GM19239 (cell line): ENCODE data around the gene PACRG.

Experiments
- DNase-seq: peaks from one replicate; pipeline ENCODE4 v3.0.0; 2011; ENCODE audit warnings: low spot score; ENCODE audit not compliant: insufficient read length
- FAIRE-seq: peaks from 2 replicates; lab custom pipeline; 2011; peaks lifted over from hg19 to GRCh38; lab: Jason Lieb, UNC

The PACRG gene

GRCh38 chr6:163048345-163048744 lies 320.6 kb downstream of the PACRG start:
- DNase-seq (no peak), FAIRE-seq (no peak)

GRCh38 chr6:163053667-163054344 lies 326.0 kb downstream of the PACRG start:
- FAIRE-seq: no peak

GRCh38 chr6:163054641-163055040 lies 326.9 kb downstream of the PACRG start:
- DNase-seq (no peak), FAIRE-seq (no peak)

More at GRCh38 chr6:163053667-163054344, 326.0 kb downstream of the PACRG start:
- no peak for DNase-seq

GRCh38 chr6:163057260-163057659 lies 329.5 kb downstream of the PACRG start:
- DNase-seq (no peak), FAIRE-seq (no peak)

- no peak for DNase-seq
- no peak for FAIRE-seq
Observed at GRCh38 chr6:163062790-163063189, 335.0 kb downstream of the PACRG start.

- FAIRE-seq: no peak
- DNase-seq: no peak
Observed at GRCh38 chr6:163063561-163063960, 335.8 kb downstream of the PACRG start.

GRCh38 chr6:163064397-163064796 lies 336.6 kb downstream of the PACRG start:
- no peak for FAIRE-seq
- DNase-seq: no peak

- DNase-seq: no peak
- FAIRE-seq: no peak
Observed at GRCh38 chr6:163066200-163066599, 338.4 kb downstream of the PACRG start.

- FAIRE-seq (no peak), DNase-seq (no peak)
Observed at GRCh38 chr6:163077134-163077533, 349.4 kb downstream of the PACRG start.

GRCh38 chr6:163078712-163079111 lies 350.9 kb downstream of the PACRG start:
- DNase-seq (no peak), FAIRE-seq (no peak)

- no peak for FAIRE-seq
- DNase-seq: no peak
Observed at GRCh38 chr6:163080228-163080627, 352.5 kb downstream of the PACRG start.

- DNase-seq: no peak
- FAIRE-seq: no peak
Observed at GRCh38 chr6:163083141-163083540, 355.4 kb downstream of the PACRG start.

GRCh38 chr6:163085426-163085825 lies 357.7 kb downstream of the PACRG start:
- no peak for FAIRE-seq
- no peak for DNase-seq

GRCh38 chr6:163085861-163086623 lies 358.3 kb downstream of the PACRG start:
- DNase-seq (no peak), FAIRE-seq (no peak)

GRCh38 chr6:163086624-163086920 lies 358.8 kb downstream of the PACRG start:
- FAIRE-seq: no peak
- DNase-seq: no peak

- DNase-seq (no peak), FAIRE-seq (no peak)
Observed at GRCh38 chr6:163087981-163088380, 360.2 kb downstream of the PACRG start.

GRCh38 chr6:163092876-163093275 lies 365.1 kb downstream of the PACRG start:
- FAIRE-seq (no peak), DNase-seq (no peak)

GRCh38 chr6:163094881-163095280 lies 367.1 kb downstream of the PACRG start:
- DNase-seq: no peak
- FAIRE-seq: no peak

GRCh38 chr6:163095401-163095800 lies 367.6 kb downstream of the PACRG start:
- FAIRE-seq (no peak), DNase-seq (no peak)

- no peak for FAIRE-seq
- DNase-seq: no peak
Observed at GRCh38 chr6:163098827-163099479, 371.2 kb downstream of the PACRG start.

- no peak for DNase-seq
- no peak for FAIRE-seq
Observed at GRCh38 chr6:163099621-163100171, 371.9 kb downstream of the PACRG start.
